Tongue (tissue), 2 donors: Measurements from ENCODE around the gene PLCE1. TPM values are rescaled to one million over a fixed set of nuclear protein-coding genes. Genes with fewer than 3 reads are reported as not detected.

ENCODE experiments used
- DNase-seq: peaks from one replicate; pipeline ENCODE4 v3.0.0-alpha.2; 2015
- total RNA-seq: library from RNA; depleted of rRNA; stranded (reverse); fragments of >200 nt; gene quantifications from one replicate; pipeline ENCODE4 v1.2.3, GENCODE V29; 2014

The PLCE1 gene
- total RNA-seq, 1 donor from 2014 or later, result 20.3 TPM

DNA sequence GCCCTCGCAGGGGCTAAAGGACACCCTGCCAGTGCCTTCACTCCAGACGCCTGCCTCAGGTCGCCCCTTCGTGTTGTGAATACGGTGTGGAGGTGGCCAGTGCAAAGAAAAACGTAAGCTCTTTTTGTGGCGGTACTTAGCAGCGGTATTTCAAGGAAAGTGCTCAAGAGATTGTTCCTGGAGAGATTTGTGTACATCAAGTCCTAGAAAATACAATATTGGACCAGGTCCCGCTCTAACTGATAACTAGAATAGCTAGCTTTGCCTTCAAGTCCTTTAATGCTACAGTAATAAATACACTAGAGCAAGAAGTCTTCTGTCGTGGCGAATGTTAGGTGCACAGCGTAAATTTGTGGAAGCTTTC is 689 bp downstream of the PLCE1 start:
- DNase-seq, result no peak

DNA sequence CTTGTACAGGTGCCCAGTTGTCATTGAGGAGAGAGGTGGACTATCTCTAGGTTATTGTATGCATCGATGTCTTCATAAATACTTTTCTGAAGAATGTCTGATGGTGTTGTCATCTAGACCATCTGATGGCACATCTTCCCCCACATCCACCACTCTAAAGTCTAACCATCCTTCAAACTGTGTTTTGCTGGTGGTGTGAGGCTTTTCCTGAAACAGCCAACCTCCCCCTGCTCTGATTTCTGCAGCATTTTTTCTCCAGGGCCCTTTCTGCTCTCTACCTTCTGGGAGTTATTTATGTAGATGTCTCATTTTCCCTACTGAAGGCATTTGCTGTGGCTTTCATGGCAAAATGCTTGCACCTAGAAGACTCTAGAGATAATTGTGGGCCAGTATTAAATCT is 1.5 kb downstream of the PLCE1 start:
- DNase-seq, result no peak

DNA sequence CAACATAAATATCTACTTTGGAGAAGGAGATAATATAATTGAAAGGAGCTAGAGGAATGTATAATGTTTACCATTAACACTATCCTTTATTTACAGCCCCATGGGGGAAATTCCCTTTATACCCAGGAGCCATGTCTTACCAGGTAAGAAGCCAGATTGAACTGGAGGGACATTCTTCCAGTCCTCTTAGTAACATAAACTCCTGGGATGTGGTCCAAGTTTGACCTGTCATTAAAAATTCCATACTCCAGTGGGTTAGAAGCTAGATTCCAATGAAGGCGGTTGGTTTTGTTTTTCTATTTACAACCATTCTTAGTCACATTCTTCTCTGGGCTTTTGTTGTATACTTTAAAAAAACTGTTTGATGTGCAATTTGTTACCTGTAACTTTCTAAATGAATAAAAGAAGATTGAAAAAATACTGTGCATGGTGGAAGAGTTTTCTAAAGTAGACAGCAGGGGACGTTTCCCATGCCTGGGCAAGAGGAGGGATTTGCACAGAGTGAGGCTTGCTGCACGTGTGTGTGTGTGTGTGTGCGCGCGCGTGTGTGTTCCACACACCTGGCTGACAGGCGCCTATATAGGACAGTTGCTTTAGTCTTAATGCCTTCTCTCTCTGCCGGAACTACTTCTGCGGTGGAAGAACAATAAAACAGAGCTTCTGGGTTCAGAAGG is 2.0 kb downstream of the PLCE1 start:
- no peak for DNase-seq

DNA sequence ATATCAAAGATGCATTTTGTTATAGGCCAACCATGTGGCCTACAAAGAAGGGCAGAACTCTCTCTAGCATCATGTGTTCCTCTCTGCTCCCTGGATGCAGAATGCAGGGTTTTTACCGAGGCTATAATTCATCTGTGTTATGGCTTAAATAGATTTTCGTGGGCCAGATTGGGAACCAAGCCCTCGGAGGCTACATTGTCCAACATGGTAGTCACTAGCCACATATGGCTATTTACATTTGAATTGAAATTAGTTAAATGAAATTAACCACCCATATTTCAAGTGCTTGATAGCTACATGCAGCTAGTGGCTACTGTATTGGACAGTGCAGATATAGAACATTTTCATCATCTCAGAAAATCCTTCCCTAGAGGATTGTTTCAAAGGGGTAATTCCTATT is 2.8 kb downstream of the PLCE1 start:
- no peak for DNase-seq

DNA sequence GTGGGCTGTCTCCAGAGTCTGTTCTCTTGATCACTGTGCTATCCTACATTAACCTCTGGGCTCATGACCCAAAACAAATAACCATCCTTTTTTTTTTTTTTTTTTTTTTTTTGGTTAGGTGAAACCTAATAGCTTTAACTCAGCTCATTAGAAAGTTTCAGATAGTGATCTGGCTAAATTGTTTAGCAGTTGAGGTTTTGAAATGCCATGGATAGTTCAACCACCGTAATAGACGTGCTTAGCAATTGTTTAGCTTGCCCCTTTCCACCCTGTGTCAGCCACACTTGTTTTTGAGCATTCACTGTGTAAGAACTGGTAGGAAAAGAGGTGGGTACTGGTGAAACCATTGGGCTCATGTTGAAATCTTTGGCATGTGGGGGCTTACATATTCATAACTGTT is 3.8 kb downstream of the PLCE1 start:
- no peak for DNase-seq

DNA sequence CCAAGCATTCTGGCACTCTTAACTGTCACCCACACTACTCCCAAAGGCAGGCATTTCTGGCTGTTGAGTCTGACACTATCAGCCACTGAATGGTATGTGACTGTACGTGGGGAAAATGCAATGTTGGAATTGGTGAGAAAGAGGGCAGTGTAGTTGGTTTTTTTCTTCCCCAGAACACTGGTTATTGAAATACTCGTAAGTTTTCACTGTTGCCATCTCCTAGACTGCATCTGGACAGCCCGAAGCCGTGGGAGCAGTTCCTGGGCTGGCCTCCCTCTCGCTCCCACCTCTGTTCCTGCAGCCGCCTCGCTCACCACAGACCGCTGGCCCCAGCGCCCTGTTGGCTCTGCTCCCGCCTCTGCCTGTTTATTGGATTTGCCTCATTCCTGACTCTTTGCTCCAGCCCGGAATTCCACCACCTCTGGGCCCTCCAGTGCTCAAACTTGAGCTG is 5.7 kb downstream of the PLCE1 start:
- peak; percentile 68 for DNase-seq

DNA sequence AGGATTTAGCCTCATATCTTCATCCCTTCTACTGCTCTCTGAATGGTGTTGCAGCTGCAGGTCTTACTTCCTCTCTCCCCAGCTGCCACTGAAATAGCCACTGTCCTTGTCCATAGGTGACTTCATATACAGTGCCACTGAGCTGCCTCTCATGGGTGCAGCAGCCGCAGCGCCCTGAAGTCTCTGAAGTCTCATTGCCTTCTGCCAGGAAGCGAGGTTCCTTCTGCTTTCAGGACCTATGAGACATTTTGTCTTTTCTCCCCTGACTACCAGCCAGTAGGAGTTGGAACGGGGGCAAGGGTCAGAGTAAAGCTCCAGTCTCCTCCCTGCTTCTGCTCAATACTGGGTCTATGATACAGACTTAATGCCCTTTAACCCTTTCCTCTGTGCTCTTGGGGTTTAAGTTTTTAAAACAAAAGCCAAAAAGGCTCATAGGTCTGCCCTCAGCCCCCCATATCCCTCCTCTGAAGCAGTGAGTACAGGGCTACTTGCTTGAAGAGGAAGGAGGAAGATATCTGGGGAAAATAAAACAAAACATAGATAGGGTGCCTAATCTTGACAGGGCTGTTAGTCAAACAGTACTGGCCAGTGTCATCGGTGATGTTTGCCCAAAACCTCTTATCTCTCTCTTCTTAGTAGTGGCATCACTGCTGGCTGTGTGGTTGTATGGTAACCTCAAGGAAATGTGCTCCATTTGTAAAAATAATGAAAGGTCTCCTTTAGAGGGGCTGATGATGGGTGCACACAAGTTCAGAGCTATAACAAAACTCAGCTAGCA is 7.1 kb downstream of the PLCE1 start:
- DNase-seq, result no peak

DNA sequence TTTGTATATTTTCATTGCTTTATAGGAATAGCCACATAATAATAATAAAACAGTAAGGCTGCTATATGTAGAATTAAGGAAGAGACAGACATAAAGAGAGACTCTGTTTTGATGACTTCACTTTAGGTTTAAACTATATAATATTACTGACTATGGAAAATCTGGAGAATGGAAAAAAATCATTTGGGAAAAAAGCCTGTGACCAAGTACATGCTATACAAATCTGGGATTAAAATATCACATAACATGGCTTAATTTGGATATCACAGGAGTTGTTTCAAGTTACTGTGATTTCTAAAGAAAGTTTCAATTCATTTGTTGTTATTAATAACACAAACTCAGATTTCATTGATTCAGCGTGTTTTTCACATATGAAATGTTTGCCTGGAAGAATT is 7.7 kb downstream of the PLCE1 start:
- DNase-seq, result peak; percentile 63

DNA sequence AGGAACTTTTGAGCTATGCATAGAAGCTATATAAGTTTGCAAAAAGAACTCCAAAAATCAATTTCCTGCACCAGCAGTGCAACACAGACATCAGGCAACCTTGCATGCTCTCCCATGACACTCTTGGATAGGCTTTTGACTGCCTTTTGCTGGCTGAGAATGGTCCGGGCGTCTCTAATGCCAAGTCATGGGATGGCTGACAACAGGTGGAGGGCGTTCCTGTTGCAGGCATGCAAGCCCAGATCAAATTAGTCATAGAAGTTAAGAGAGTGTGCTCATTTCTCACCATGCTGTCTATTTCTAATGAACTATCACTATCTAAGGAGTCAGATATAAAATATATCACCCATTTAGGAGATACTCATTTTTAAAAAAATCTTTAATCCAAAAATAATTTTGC is 8.4 kb downstream of the PLCE1 start:
- DNase-seq, result peak; percentile 96

DNA sequence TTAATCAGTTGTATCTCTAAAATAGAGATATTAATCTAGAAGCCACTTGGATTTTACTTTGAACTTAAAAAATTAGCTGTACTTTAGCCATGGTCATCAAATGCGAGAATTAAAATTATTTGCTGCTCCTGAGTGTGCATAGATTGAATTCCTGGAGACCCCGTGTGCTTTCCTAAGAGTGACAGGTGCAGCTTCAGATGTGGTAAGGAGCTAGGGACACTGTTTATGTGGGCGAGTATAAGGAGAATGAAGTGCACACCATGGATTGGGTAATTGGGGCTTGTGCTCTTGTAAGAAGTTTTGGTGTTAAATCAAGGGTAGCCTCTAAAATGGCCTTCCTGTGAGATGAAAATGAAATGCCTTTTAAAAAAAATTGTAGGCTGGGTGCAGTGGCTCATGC is 9.8 kb downstream of the PLCE1 start:
- peak; percentile 58 for DNase-seq

DNA sequence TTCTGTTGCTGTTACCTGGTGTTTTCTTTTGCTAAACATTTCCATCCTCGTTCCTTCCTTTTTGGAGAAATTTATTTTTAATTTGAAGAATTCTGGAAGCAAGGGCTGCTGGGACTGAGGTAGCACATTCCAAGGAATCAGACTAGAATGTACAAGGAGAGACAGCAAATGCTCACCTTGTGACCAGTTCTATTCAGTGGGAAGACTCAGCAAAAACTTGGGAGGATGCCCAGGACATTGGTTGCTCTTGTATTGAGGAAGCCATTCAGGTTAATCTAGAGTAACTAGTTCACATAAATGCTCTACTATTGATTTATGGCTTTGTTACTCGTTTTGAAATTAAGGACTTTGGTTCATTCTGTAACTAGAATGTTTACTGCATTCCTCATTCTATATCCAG is 11.3 kb downstream of the PLCE1 start:
- DNase-seq, result no peak

DNA sequence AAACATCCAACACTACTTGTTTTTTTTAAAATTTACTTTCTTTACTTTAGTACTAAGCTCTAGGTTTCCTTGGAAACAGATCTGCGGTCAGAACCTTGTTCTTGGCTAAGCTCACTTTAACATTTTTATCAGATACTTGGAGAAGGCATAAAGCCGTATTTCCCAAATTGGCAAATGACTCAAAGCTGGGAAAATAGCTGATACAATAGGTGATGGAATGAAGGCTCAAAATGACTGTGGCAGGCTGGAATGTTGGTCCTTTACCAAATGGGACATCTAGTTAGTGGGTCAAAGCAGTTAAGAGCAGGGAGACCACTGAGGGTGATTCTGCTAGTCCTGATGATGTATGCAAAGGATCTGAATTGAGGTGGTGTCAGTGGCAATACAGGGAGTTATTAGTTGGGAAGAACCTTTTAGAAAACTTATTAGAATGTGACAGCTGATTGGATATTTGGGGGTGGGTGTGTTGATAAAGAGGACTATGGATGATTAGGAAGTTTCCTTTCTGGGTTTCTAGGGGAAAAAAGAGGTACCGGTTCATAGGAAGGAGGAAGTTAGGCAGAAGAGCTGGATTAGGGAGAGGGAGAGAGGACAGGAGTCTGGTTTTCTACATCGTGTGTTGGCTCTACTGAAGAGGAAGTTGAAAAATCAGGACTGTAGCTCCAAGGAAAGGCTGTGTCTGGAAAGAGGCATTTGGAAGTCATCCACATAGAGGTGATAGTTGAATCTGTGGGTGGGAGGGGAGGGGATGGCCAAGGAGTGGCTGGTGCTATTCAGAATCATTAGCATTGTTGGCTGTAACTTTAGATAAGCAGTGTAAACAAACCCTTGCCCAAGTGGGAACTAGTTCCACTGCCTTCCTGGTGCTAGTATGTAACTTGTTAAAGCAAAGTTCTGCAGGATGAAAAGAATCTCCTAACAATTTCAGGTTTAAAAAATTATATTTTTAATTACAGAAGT is 13.1 kb downstream of the PLCE1 start:
- DNase-seq, result peak; percentile 38

DNA sequence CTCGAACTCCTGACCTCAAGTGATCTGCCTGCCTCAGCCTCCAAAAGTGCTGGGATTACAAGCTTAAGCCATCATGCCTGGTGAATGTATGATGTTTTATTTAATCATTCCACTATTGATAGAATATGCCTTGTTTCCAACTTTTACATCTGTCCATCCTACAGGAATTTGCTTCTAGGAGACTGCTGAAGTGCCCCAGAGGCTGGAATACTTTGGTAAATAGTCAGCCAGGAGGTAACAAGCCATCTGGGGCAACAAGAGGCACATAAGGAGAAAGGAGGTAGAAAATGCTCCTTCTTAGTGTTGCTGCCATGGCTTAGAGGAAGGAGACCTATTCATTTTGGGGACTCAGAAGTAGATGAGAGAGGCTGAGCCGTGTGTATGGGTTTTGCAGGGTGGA is 14.8 kb downstream of the PLCE1 start:
- DNase-seq, result no peak

DNA sequence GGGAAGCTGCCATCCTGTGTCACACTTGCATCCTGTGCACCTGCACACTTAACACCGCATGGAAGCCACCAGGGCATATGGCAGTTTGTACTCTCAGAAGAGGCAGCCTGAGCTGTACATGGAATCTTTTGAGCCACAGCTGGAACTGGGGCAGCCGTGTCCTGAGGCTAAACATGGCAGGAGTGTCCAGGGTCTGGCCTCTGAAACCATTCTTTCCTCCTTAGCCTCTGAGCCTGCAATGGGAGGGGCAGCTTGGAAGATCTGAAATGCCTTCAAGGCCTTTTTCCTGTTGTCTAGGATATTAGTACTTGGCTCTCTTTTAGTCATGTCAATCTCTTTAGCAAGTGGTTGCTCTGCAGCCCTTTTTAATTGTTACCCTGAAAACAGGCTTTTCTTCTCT is 16.4 kb downstream of the PLCE1 start:
- DNase-seq, result no peak

DNA sequence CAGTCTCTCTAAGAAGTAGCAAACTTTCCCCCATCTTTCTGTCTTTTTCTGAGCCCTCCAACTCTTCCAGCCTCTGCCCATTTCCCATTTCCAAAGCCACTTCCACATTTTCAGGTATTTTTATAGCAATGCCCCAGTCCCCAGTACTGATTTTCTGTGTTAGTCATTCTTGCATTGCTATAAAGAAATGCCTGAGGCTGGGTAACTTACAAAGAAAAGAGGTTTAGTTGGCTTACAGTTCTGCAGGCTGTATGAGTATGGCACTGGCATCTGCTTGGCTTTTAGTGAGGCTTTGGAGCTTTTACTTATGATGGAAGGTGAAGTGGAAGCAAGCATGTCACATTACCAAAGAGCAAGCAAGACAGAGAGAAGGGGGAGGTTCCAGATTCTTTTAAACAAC is 17.2 kb downstream of the PLCE1 start:
- no peak for DNase-seq

DNA sequence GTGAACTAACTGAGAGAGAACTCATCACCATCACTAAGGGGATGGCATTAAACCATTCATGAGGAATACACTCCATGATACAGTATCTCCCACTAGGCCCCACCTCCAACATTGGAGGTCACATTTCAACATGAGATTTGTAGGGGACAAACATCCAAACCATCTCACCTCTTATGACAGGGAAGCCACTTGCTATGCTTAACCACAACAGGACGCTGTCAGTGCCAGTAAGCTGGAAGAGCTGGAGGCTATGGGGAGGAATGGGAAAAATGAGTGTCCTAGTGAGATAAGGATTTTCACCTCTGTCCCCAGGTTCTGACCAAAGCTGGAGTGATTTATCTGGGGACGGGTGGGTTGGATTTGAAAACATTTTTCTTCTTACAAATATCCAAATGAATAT is 17.6 kb downstream of the PLCE1 start:
- DNase-seq, result no peak

DNA sequence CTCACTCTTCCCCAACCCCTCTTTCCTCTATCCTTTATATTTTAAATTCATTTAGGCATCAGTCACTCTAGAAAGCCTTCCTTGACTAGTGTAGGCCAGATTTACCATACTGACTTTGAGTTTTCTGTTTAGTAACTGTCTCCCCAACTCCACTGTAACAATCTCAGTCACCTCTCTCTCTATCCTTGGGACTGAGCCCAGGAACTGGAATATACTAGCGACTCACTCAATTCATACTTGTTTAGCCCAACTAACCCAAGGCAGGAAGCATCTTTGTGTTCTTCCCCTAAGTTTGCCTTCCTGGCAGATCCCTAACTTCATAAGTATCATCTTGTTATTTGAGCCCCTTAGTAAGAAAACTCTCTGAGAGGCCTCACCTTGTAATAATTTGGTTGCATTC is 19.1 kb downstream of the PLCE1 start:
- DNase-seq, result no peak

DNA sequence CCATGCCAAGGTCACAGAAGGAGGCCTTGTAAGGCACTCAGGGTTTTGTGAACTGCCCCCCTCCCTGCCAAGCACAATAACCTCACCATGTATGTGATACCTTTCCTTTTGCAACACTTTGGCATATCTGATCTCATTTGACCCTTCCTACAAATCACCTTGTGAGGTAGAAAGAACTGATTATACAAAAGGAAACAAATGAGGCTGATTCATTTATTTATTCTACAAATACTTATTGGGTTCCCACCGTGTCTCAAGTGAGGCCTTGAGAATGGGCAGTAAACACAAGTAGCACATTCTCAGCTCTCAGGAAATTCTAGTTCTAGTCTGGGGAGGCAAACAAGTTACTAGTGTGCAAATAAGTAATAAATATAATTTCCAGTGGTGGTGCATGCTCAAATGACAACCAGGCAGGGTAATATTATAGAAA is 19.6 kb downstream of the PLCE1 start:
- no peak for DNase-seq

DNA sequence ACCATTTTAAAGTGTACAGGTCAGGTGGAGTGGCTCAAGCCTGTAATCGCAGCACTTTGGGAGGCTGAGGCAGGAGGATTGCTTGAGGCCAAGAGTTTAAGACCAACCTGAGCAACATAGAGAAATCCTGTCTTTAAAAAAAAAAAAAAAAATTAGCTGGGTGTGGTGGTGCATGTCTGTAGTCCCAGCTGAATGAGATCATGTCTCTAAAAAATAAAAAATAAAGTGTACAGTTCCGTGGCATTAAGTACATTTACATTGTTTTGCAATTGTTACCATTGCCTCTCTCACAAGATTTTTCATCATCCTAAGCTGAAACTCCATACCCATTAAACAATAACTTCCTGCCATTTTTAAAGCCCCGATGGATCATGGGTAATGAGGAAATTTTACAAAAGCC is 20.6 kb downstream of the PLCE1 start:
- no peak for DNase-seq

DNA sequence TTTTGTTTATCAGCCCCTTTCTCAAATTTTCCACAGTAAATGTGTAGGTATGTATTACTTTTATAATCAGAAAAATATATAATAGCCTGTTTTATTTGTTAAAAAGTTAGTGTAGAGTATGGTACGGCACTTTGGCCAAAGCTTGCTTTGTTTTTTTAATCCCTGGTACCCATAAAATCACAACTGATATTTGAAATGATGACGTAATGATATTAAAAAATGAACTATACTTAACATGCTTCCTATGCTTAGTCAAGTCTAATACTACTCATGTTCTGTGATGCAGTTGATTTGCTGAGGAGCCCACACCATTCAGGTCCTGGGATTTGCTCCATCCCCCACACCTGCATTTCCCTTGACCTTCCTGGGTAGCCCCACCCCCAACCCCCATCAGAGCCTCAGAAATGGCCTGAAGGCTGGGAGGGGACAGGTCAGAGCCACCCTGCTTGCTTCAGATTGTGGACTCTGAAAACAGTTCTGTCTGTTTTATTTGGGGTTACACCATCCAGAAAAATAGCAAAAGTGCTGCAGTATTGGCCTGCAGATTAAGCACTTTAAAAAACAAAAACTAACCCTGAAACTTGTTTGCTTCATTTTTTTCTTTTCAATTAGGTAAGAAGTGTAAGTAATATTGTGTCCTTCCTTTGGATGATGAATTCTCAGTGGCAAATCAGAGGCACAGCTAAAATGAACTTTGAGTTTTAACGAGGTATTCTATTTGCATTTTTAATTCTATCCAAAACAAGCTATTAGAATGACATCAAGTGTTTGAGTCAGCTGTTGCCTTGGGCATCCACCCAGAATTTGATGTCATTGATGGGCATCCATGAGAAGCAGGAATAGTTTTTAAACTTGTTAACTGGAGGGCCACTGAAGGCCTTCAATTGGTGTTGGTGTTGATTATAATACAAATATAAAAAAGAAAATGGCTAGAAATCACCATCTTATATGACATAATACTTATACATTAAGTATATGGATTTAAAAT is 23.3 kb downstream of the PLCE1 start:
- peak; percentile 66 for DNase-seq

DNA sequence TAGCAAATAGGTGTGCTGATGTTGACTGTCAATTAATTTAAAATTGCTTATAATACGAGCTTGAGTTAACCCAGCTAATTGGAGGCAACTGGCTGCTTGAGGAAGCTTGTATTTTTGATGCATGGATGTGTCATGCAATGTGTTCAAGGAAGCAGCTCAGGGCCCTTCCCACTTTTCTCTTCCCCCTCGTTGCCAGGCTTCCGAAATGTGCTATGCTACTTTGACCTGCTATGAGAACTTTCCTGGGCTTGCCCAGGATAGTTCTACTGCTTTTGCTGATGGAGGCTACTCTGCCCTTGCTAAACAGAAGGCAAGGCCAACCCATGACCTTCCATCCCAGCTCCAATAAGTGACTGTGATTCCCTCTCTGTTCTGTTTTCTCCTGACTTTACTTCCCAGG is 24.4 kb downstream of the PLCE1 start:
- no peak for DNase-seq

DNA sequence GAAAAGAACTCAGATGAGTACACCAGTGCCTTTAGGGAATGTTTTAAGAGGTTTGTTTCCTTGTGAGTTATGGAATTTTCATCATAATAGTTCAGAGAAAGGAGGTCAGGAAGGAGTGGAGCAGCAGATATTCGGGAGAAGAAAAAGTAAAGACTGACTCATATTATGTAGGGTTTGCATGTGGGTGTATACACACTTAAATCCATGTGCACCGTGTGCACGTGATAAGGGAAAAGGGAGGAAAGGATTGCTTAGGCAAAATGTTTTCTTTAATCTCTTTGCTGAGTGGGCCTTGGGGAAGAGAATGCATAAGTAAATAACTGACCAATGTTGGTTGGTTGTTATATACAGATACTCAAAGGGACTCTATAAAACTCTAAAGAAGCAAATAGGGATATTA is 30.2 kb downstream of the PLCE1 start:
- no peak for DNase-seq
